HG02870 (cell line): Measurements from ENCODE around the gene OCA2.
"Not testable (repeated sequence)": the region's sequence is repeated elsewhere in the genome, so short reads cannot be mapped to it uniquely, and the experiment has no call there.

Experiments used
- ATAC-seq: cut with Tn5 transposase; IDR thresholded peaks from one replicate; pipeline ENCODE4 v1.9.1; 2021; ENCODE audit warnings: mild to moderate bottlenecking, moderate library complexity; ENCODE audit not compliant: unreplicated experiment

OCA2 gene

GRCh38 chr15:27744641-27745040, 354.5 kb downstream of the OCA2 start:
- ATAC-seq: no peak

- ATAC-seq: no peak
Observed at GRCh38 chr15:27743638-27744037, 355.5 kb downstream of the OCA2 start.

GRCh38 chr15:27742751-27743477, 356.2 kb downstream of the OCA2 start:
- no peak for ATAC-seq

GRCh38 chr15:27741226-27741860, 357.8 kb downstream of the OCA2 start:
- ATAC-seq: no peak

GRCh38 chr15:27734785-27735495, 364.2 kb downstream of the OCA2 start:
- ATAC-seq: no peak

GRCh38 chr15:27731776-27732175, 367.3 kb downstream of the OCA2 start:
- ATAC-seq: no peak

- ATAC-seq: no peak
Observed at GRCh38 chr15:27730868-27731267, 368.2 kb downstream of the OCA2 start.

- ATAC-seq: no peak
Observed at GRCh38 chr15:27725731-27726130, 373.4 kb downstream of the OCA2 start.

- ATAC-seq: no peak
Observed at GRCh38 chr15:27723821-27724220, 375.3 kb downstream of the OCA2 start.

GRCh38 chr15:27722102-27722501, 377.0 kb downstream of the OCA2 start:
- ATAC-seq: no peak

- ATAC-seq: no peak
Observed at GRCh38 chr15:27714675-27715074, 384.4 kb downstream of the OCA2 start.

GRCh38 chr15:27713850-27714249, 385.3 kb downstream of the OCA2 start:
- ATAC-seq: not testable (repeated sequence)

- ATAC-seq: no peak
Observed at GRCh38 chr15:27707257-27707656, 391.9 kb downstream of the OCA2 start.

- no peak for ATAC-seq
Observed at GRCh38 chr15:27706300-27706699, 392.8 kb downstream of the OCA2 start.

GRCh38 chr15:27705056-27705455, 394.1 kb downstream of the OCA2 start:
- no peak for ATAC-seq
